Measurements from ENCODE around the gene UMPS. TPM values are rescaled to one million over a fixed set of nuclear protein-coding genes. Genes with fewer than 3 reads are reported as not detected.

UMPS gene
- total RNA-seq, 2 donors from 2014 or later = 53.9 to 60.8 TPM

DNA sequence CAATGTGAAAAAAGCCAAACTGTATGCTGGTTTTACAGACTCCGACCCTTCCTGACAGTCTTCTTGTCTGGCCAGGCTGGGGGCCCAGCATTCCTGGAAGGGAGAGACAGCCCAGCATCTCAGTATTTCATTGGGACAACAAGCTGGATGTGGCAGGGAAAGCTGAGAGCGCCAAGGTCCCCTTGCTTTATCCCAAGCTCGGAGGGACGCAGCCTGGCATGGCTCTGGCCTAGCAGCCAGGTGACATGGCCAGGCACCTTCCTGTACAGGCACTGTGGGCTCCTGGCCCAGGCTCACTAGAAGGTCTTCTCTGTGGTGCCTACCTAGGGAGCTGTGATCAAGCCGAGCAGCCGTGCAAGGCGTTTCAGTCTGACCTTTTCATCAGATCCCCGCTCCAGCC lies 33.0 kb downstream of the UMPS start:
- Mint-ChIP-seq H3K27ac (peak overlapping the region; percentile 33), H3K4me3 (no peak overlapping the region), H3K4me1 (peaks cover 25% of the 10 kb centered on the region), H3K27me3 (ENCODE audit: insufficient read depth) (no peaks in the 10 kb centered on the region), H3K36me3 (ENCODE audit: low read depth) (peaks cover 60% of the 10 kb centered on the region), H3K9me3 (no peaks in the 10 kb centered on the region)
- Histone ChIP-seq H3K27ac (ENCODE audit: low read depth, low read length) (no peak overlapping the region), H3K9me3 (ENCODE audit: control insufficient read depth, low read length) (no peaks in the 10 kb centered on the region), H3K27me3 (ENCODE audit: control insufficient read depth, insufficient read depth, low read length, poor library complexity, severe bottlenecking) (no peaks in the 10 kb centered on the region), H3K4me3 (ENCODE audit: low read length) (no peak overlapping the region), H3K9ac (ENCODE audit: extremely low read depth, low read length, poor library complexity, severe bottlenecking) (no peak overlapping the region), H3K36me3 (ENCODE audit: control insufficient read depth, insufficient read depth, low read length) (peaks cover 66% of the 10 kb centered on the region), H3K4me1 (ENCODE audit: control insufficient read depth, insufficient read depth, low read length) (peaks cover 11% of the 10 kb centered on the region)
- 84 to 96% methylated on average over 7 to 8 of the region's 8 CpGs for WGBS, 2 experiments (ENCODE audit: insufficient coverage in 1 of 2, insufficient read length in 1 of 2)
- TF ChIP-seq, protein P1, sequence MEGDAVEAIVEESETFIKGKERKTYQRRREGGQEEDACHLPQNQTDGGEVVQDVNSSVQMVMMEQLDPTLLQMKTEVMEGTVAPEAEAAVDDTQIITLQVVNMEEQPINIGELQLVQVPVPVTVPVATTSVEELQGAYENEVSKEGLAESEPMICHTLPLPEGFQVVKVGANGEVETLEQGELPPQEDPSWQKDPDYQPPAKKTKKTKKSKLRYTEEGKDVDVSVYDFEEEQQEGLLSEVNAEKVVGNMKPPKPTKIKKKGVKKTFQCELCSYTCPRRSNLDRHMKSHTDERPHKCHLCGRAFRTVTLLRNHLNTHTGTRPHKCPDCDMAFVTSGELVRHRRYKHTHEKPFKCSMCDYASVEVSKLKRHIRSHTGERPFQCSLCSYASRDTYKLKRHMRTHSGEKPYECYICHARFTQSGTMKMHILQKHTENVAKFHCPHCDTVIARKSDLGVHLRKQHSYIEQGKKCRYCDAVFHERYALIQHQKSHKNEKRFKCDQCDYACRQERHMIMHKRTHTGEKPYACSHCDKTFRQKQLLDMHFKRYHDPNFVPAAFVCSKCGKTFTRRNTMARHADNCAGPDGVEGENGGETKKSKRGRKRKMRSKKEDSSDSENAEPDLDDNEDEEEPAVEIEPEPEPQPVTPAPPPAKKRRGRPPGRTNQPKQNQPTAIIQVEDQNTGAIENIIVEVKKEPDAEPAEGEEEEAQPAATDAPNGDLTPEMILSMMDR (conservative IDR thresholded peaks at IDR 0.05) = no peak
- DNase-seq = no peak

- H3K36me3 Mint-ChIP-seq (ENCODE audit: low read depth) = peaks cover 66% of the 10 kb centered on the region
- no peak overlapping the region for H3K9ac ChIP-seq (ENCODE audit: extremely low read depth, low read length, poor library complexity, severe bottlenecking)
- WGBS, 2 experiments (ENCODE audit: insufficient coverage in 1 of 2, insufficient read length in 1 of 2) = 93 to 97% methylated on average over 11 to 15 of the region's 15 CpGs
- no peaks in the 10 kb centered on the region for H3K9me3 Mint-ChIP-seq
- no peaks in the 10 kb centered on the region for H3K9me3 ChIP-seq (ENCODE audit: control insufficient read depth, low read length)
- peaks cover 19% of the 10 kb centered on the region for H3K4me1 Mint-ChIP-seq
- TF ChIP-seq, protein P1 (conservative IDR thresholded peaks at IDR 0.05) = no peak
- peak; percentile 39 for DNase-seq
- H3K27ac ChIP-seq (ENCODE audit: low read depth, low read length) = no peak overlapping the region
- peak overlapping the region; percentile 32 for H3K27ac Mint-ChIP-seq
- H3K27me3 Mint-ChIP-seq (ENCODE audit: insufficient read depth) = no peaks in the 10 kb centered on the region
- no peak overlapping the region for H3K4me3 Mint-ChIP-seq
- H3K4me1 ChIP-seq (ENCODE audit: control insufficient read depth, insufficient read depth, low read length) = peaks cover 6% of the 10 kb centered on the region
- H3K4me3 ChIP-seq (ENCODE audit: low read length) = no peak overlapping the region
- no peaks in the 10 kb centered on the region for H3K27me3 ChIP-seq (ENCODE audit: control insufficient read depth, insufficient read depth, low read length, poor library complexity, severe bottlenecking)
- H3K36me3 ChIP-seq (ENCODE audit: control insufficient read depth, insufficient read depth, low read length) = peaks cover 72% of the 10 kb centered on the region
Measured at GRCh38 chr3:124763644-124764358, 33.5 kb downstream of the UMPS start.

DNA sequence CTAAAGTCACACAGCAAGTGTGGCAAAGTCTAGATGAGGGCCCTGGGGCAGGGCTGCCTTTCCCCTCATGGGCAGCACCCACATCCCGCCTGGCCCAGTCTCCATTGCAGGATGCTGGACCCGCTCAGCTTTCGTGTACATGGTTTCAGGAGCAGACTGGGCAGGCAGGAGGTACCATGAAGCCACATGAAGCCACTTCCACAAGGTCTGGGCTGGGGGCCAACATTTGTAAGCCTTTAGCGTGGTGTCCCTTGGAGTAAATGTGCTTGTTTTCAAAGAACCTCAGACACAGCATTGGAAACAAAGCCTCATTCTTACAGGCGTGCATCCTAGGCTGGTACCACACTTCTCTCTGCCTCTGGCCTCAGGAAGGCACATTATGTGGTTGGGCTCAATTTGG lies 34.5 kb downstream of the UMPS start:
- H3K4me3 ChIP-seq (ENCODE audit: low read length) = no peak overlapping the region
- no peak overlapping the region for H3K4me3 Mint-ChIP-seq
- no peaks in the 10 kb centered on the region for H3K27me3 Mint-ChIP-seq (ENCODE audit: insufficient read depth)
- no peaks in the 10 kb centered on the region for H3K27me3 ChIP-seq (ENCODE audit: control insufficient read depth, insufficient read depth, low read length, poor library complexity, severe bottlenecking)
- H3K4me1 ChIP-seq (ENCODE audit: control insufficient read depth, insufficient read depth, low read length) = peaks cover 6% of the 10 kb centered on the region
- DNase-seq = peak; percentile 25
- no peaks in the 10 kb centered on the region for H3K9me3 Mint-ChIP-seq
- H3K36me3 ChIP-seq (ENCODE audit: control insufficient read depth, insufficient read depth, low read length) = peaks cover 81% of the 10 kb centered on the region
- 94 to 100% methylated on average over 5 of the region's 5 CpGs for WGBS, 2 experiments (ENCODE audit: insufficient coverage in 1 of 2, insufficient read length in 1 of 2)
- no peaks in the 10 kb centered on the region for H3K9me3 ChIP-seq (ENCODE audit: control insufficient read depth, low read length)
- peaks cover 71% of the 10 kb centered on the region for H3K36me3 Mint-ChIP-seq (ENCODE audit: low read depth)
- H3K9ac ChIP-seq (ENCODE audit: extremely low read depth, low read length, poor library complexity, severe bottlenecking) = no peak overlapping the region
- H3K27ac ChIP-seq (ENCODE audit: low read depth, low read length) = no peak overlapping the region
- TF ChIP-seq, protein P1 (conservative IDR thresholded peaks at IDR 0.05) = no peak
- peaks cover 14% of the 10 kb centered on the region for H3K4me1 Mint-ChIP-seq
- H3K27ac Mint-ChIP-seq = peak overlapping the region; percentile 42

All from endodermal cell (in vitro differentiated cells).